Neural progenitor cell (in vitro differentiated cells): Measurements from ENCODE around the gene TECTA.

Experiments used
- CTCF ChIP-seq: fragments of 200-600 bp; sonication (generic); IDR thresholded peaks from 2 replicates; pipeline ENCODE4 v1.5.1; 2017; ENCODE audit warnings: antibody characterized with exemption, mild to moderate bottlenecking
- EZH2 ChIP-seq: fragments of 200-600 bp; sonication (generic); IDR thresholded peaks from 2 replicates; pipeline ENCODE4 v1.6.1; 2017; ENCODE audit warnings: antibody characterized with exemption, mild to moderate bottlenecking, moderate library complexity
- EZH2phosphoT487 ChIP-seq: fragments of 200-600 bp; sonication (generic); IDR thresholded peaks from 2 replicates; pipeline ENCODE4 v1.6.1; 2017; ENCODE audit warnings: antibody characterized with exemption

DNA sequence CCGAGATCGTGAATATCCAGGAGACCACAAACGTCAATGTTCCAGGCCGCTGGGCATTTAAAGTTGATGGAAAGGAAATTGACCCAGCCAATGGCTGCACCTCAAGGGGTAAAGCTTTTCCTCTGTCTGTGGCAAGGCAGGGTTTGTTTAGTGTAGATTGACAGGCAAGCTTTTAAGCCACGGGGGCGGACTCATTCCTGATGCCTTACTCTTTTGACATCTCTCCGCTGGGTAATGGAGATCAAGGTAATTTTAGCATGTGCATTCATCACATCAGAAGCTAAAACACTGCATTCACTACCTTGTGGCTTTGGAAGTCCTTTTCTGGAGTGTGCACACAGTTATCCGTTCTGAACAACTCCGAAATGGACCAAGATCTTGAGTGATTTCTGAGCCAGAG is 12.6 kb downstream of the TECTA start:
- TF ChIP-seq CTCF (no peak), EZH2phosphoT487 (no peak), EZH2 (no peak)
